ENCODE measurements around the gene PACC1. TPM values are rescaled to one million over a fixed set of nuclear protein-coding genes. Genes with fewer than 3 reads are reported as not detected.

Gene PACC1
- total RNA-seq, 1 experiment from 2014 or later = 14.5 TPM

DNA sequence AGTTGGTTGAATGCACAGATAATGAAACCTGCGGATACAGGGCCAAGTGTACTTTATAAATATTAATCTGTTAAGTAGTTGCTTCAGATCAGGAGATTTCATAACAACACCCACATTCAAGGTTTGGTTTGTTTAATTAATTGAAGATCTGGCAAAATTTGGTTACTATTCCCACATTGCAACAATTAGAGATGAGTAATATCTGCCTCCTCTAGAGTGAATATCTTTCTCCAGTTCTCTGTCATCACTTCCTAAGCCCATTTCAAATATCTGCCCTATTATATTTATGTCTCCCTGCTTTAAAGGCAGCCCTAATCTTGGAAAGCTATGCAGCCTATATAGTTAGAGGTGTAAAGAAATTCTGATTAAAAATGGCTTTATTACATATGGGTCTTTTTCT is 68.1 kb downstream of the PACC1 start:
- CTCF ChIA-PET = no interaction called here
- Histone ChIP-seq H3K27me3 (replicated peaks; ENCODE audit: insufficient read depth, low read depth, low read length, poor library complexity) (no peaks in the 10 kb centered on the region), H3K36me3 (ENCODE audit: insufficient read depth, low read length, poor library complexity, severe bottlenecking) (peaks cover 11% of the 10 kb centered on the region), H3K4me1 (ENCODE audit: insufficient read depth, low read length, poor library complexity, severe bottlenecking) (no peaks in the 10 kb centered on the region), H3K27ac (ENCODE audit: low read depth, low read length, poor library complexity, severe bottlenecking) (no peak overlapping the region), H3K9me3 (ENCODE audit: low read depth, low read length, poor library complexity, severe bottlenecking) (no peaks in the 10 kb centered on the region), H3K4me3 (ENCODE audit: low read depth, low read length, poor library complexity, severe bottlenecking) (no peak overlapping the region)
- BruUV-seq (replicated peaks) = no TSS peak
- TF ChIP-seq, protein P1, sequence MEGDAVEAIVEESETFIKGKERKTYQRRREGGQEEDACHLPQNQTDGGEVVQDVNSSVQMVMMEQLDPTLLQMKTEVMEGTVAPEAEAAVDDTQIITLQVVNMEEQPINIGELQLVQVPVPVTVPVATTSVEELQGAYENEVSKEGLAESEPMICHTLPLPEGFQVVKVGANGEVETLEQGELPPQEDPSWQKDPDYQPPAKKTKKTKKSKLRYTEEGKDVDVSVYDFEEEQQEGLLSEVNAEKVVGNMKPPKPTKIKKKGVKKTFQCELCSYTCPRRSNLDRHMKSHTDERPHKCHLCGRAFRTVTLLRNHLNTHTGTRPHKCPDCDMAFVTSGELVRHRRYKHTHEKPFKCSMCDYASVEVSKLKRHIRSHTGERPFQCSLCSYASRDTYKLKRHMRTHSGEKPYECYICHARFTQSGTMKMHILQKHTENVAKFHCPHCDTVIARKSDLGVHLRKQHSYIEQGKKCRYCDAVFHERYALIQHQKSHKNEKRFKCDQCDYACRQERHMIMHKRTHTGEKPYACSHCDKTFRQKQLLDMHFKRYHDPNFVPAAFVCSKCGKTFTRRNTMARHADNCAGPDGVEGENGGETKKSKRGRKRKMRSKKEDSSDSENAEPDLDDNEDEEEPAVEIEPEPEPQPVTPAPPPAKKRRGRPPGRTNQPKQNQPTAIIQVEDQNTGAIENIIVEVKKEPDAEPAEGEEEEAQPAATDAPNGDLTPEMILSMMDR (conservative IDR thresholded peaks at IDR 0.05; ENCODE audit: low read depth, low read length) = no peak
- POLR2A ChIA-PET (ENCODE audit: low non-redundant PET) = no interaction called here
- DNase-seq (ENCODE audit: low spot score) = no peak
- intact Hi-C loops (cut with micrococcal nuclease; ENCODE audit: unreplicated experiment) = no loop called here

DNA sequence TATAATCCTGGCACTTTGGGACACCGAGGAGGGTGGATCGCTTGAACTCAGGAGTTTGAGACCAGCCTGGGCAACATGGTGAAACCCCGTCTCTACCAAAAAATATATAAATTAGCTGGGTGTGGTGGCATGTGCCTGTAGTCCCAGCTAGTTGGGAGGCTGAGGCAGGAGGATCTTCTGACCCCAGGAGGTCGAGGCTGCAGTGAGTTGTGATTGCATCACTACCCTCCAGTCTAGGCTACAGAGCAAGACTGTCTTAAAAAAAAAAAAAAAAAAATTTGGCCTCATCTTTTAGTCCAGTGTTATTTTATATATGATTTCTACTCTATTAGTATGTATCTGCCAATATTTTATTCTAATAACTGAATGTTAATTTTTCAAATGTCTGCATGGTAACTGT is 69.8 kb downstream of the PACC1 start:
- BruUV-seq (replicated peaks) = no TSS peak
- Histone ChIP-seq H3K9me3 (ENCODE audit: low read depth, low read length, poor library complexity, severe bottlenecking) (no peaks in the 10 kb centered on the region), H3K27me3 (replicated peaks; ENCODE audit: insufficient read depth, low read depth, low read length, poor library complexity) (no peaks in the 10 kb centered on the region), H3K36me3 (ENCODE audit: insufficient read depth, low read length, poor library complexity, severe bottlenecking) (peaks cover 11% of the 10 kb centered on the region), H3K27ac (ENCODE audit: low read depth, low read length, poor library complexity, severe bottlenecking) (no peak overlapping the region), H3K4me3 (ENCODE audit: low read depth, low read length, poor library complexity, severe bottlenecking) (no peak overlapping the region), H3K4me1 (ENCODE audit: insufficient read depth, low read length, poor library complexity, severe bottlenecking) (no peaks in the 10 kb centered on the region)
- TF ChIP-seq, protein P1 (conservative IDR thresholded peaks at IDR 0.05; ENCODE audit: low read depth, low read length) = no peak
- no peak for TF ChIP-seq EZH2 (IDR thresholded peaks at IDR 0.05; ENCODE audit: borderline replicate concordance, low read depth, low read length, poor library complexity, severe bottlenecking)
- POLR2A ChIA-PET (ENCODE audit: low non-redundant PET) = no interaction called here
- DNase-seq (ENCODE audit: low spot score) = no peak
- intact Hi-C loops (cut with micrococcal nuclease; ENCODE audit: unreplicated experiment) = no loop called here
- CTCF ChIA-PET = no interaction called here

DNA sequence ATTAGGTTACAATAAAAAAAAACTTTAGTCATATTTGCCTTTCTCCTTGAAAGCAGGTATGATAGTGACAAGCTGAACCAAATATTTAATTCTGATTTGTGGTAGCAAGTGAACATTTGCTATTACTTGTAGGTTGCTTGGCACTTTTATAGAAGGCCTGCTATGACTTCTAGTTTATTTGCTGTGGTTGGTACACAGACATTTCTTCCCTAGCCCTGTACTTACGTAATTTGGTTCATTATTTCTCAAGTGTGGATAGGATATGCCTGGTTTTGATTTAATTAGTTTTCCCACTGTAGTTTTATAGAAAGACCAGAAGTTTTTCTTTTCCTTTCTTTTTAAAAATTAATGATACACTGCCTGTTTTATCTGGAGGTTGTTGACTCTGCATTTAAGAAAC is 73.6 kb downstream of the PACC1 start:
- DNase-seq (ENCODE audit: low spot score) = no peak
- ChIA-PET POLR2A (ENCODE audit: low non-redundant PET) (no interaction called here), CTCF (no interaction called here)
- H3K27ac ChIP-seq (ENCODE audit: low read depth, low read length, poor library complexity, severe bottlenecking) = no peak overlapping the region
- H3K4me1 ChIP-seq (ENCODE audit: insufficient read depth, low read length, poor library complexity, severe bottlenecking) = no peaks in the 10 kb centered on the region
- H3K9me3 ChIP-seq (ENCODE audit: low read depth, low read length, poor library complexity, severe bottlenecking) = no peaks in the 10 kb centered on the region
- peaks cover 6% of the 10 kb centered on the region for H3K36me3 ChIP-seq (ENCODE audit: insufficient read depth, low read length, poor library complexity, severe bottlenecking)
- no peaks in the 10 kb centered on the region for H3K27me3 ChIP-seq (replicated peaks; ENCODE audit: insufficient read depth, low read depth, low read length, poor library complexity)
- BruUV-seq (replicated peaks) = no TSS peak
- TF ChIP-seq EZH2 (IDR thresholded peaks at IDR 0.05; ENCODE audit: borderline replicate concordance, low read depth, low read length, poor library complexity, severe bottlenecking) = no peak
- TF ChIP-seq, protein P1 (conservative IDR thresholded peaks at IDR 0.05; ENCODE audit: low read depth, low read length) = no peak
- intact Hi-C loops (cut with micrococcal nuclease; ENCODE audit: unreplicated experiment) = no loop called here
- H3K4me3 ChIP-seq (ENCODE audit: low read depth, low read length, poor library complexity, severe bottlenecking) = no peak overlapping the region

All from A673 (cell line).